Measurements from ENCODE around the gene PRKG1.

DNA sequence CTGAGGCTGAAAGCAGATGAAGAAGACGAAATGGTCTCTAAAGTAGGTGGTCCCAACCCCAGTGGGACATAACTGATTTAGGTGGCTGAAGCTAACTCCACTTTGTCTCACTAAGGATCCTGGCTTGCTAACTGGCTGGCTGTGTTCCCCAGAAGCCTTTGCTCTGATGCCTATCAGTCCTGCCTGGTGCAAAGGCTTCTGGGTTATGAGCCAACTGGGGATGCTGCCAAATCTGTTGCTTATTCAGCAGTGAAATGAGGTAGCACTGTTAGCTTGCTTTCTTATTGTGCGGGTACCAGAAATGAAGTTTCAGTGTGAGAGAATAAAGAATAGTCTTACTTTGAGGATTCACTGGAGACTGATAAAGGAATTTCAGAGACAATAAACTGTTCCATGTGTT is 18.1 kb downstream of the PRKG1 start:
- TF ChIP-seq POLR2A (IDR thresholded peaks at IDR 0.05): no peak
- TF ChIP-seq, protein P1, sequence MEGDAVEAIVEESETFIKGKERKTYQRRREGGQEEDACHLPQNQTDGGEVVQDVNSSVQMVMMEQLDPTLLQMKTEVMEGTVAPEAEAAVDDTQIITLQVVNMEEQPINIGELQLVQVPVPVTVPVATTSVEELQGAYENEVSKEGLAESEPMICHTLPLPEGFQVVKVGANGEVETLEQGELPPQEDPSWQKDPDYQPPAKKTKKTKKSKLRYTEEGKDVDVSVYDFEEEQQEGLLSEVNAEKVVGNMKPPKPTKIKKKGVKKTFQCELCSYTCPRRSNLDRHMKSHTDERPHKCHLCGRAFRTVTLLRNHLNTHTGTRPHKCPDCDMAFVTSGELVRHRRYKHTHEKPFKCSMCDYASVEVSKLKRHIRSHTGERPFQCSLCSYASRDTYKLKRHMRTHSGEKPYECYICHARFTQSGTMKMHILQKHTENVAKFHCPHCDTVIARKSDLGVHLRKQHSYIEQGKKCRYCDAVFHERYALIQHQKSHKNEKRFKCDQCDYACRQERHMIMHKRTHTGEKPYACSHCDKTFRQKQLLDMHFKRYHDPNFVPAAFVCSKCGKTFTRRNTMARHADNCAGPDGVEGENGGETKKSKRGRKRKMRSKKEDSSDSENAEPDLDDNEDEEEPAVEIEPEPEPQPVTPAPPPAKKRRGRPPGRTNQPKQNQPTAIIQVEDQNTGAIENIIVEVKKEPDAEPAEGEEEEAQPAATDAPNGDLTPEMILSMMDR (IDR thresholded peaks at IDR 0.05): no peak
